Colonic mucosa (tissue), 4 donors: ENCODE results near the gene SLC22A14. TPM values are rescaled to one million over a fixed set of nuclear protein-coding genes. Genes with fewer than 3 reads are reported as not detected.

Experiments
- DNase-seq: peaks from one replicate; pipeline ENCODE4 v3.0.0-alpha.2; 2020
- H3K27ac ChIP-seq: fragments of 200-600 bp; one replicate; pipeline ENCODE4 v1.8.0; 2021
- H3K27me3 ChIP-seq: fragments of 200-600 bp; one replicate; pipeline ENCODE4 v1.8.0; 2021
- H3K36me3 ChIP-seq: fragments of 200-600 bp; one replicate; pipeline ENCODE4 v1.8.0; 2021
- H3K4me1 ChIP-seq: fragments of 200-600 bp; one replicate; pipeline ENCODE4 v1.8.0; 2021; ENCODE audit warnings: mild to moderate bottlenecking
- H3K4me3 ChIP-seq: fragments of 200-600 bp; one replicate; pipeline ENCODE4 v1.8.0; 2021
- H3K9ac ChIP-seq, 2 donors: one replicate each; pipeline ENCODE4 v1.7.0; 2013; ENCODE audit warnings: control low read depth in 2 of 2, low read depth in 2 of 2, low read length in 2 of 2
- H3K9me3 ChIP-seq: fragments of 200-600 bp; one replicate; pipeline ENCODE4 v1.8.0; 2021
- intact Hi-C: fragments of 100-400 bp; cut with DNase I; formaldehyde crosslinking; loops from one replicate; pipeline ENCODE4 v1.14.1; 2022
- total RNA-seq, 2 donors: library from RNA; stranded (reverse); fragmentation: NEBNext Ultra II Directional in 1 of 2; extraction: Animal tissue kit (Norgen Biotek cat#: 25700) in 1 of 2; gene quantifications; one replicate each; pipeline ENCODE4 v1.2.1, GENCODE V29; 2021
- TF ChIP-seq, protein P1 (sequence below): fragments of 200-600 bp; IDR thresholded peaks from one replicate; pipeline ENCODE4 v1.8.0; 2022; ENCODE audit warnings: antibody characterized with exemption, mild to moderate bottlenecking
- donor health status: healthy.
- donor health status: DM: no; HTN: no; CAD: no.
- donor health status: DM: no; HTN: no; CAD: no.

Gene SLC22A14
- total RNA-seq, 2 donors from 2014 or later: 0.11 to 0.44 TPM

- no peak for DNase-seq
- no peaks in the 10 kb centered on the region for H3K27me3 ChIP-seq
- TF ChIP-seq, protein P1, sequence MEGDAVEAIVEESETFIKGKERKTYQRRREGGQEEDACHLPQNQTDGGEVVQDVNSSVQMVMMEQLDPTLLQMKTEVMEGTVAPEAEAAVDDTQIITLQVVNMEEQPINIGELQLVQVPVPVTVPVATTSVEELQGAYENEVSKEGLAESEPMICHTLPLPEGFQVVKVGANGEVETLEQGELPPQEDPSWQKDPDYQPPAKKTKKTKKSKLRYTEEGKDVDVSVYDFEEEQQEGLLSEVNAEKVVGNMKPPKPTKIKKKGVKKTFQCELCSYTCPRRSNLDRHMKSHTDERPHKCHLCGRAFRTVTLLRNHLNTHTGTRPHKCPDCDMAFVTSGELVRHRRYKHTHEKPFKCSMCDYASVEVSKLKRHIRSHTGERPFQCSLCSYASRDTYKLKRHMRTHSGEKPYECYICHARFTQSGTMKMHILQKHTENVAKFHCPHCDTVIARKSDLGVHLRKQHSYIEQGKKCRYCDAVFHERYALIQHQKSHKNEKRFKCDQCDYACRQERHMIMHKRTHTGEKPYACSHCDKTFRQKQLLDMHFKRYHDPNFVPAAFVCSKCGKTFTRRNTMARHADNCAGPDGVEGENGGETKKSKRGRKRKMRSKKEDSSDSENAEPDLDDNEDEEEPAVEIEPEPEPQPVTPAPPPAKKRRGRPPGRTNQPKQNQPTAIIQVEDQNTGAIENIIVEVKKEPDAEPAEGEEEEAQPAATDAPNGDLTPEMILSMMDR: no peak
Observed at GRCh38 chr3:38297537-38297936, 15.4 kb downstream of the SLC22A14 start.

DNA sequence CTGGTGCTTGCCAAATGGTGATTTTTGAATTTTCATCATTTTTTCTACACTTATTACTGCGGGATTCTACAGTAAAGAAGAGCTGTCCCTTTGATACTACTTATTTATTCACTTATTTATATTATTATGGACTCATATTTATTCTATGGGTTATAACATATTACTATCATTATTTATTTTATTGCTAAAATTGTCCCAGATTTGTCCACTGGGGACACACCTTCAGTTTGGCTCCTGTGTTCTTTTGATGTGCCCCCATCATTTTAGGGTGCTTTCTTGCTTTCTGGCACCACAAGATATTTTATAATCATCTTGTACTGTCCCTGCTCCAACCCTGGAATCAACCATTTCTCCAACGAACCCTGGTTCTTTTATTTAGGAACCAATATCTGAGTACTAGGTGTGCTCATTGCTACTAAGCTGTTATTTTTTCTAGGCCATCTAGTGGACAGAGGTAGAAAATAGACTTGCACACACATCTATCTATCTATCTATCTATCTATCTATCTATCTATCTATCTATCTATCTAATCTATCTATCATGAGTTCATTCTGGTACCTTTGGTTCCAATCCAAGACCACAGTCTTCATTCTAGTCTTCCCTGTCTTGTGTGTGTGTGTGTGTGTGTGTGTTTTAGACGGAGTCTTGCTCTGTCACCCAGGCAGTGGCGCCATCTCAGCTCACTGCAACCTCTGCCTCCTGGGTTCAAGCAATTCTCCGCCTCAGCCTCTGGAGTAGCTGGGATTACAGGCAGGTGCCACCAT, 16.0 kb downstream of the SLC22A14 start:
- Histone ChIP-seq H3K4me3 (no peak overlapping the region), H3K9me3 (no peaks in the 10 kb centered on the region), H3K27ac (no peak overlapping the region), H3K4me1 (no peaks in the 10 kb centered on the region), H3K27me3 (no peaks in the 10 kb centered on the region), H3K9ac (no peak overlapping the region), H3K36me3 (no peaks in the 10 kb centered on the region)
- no peak for DNase-seq
- TF ChIP-seq, protein P1: peak; percentile 33
- intact Hi-C loops: no loop called here

More at GRCh38 chr3:38297537-38297936, 15.4 kb downstream of the SLC22A14 start:
- H3K4me3 ChIP-seq: no peak overlapping the region
- intact Hi-C loops: no loop called here
- H3K9ac ChIP-seq: no peak overlapping the region
- H3K4me1 ChIP-seq: no peaks in the 10 kb centered on the region
- no peaks in the 10 kb centered on the region for H3K36me3 ChIP-seq
- no peak overlapping the region for H3K27ac ChIP-seq
- no peaks in the 10 kb centered on the region for H3K9me3 ChIP-seq

DNA sequence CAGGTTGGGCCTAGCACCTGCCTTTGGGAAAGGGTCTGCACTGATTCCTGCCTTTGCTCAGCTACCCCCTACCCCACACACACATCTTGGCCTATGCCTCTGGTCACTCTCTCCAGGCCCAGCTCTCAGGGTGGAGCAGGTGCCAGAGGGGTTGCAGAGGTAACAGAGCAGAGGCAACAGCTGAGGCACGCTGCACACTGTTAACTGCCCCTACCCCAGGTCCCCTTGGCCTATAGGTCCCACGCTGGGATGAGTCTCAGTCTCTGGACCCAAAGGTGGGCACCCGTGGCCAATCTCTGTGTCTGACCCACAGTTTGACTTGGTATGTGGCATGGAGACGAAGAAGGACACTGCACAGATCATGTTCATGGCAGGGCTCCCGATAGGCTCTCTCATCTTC, 24.8 kb downstream of the SLC22A14 start:
- Histone ChIP-seq H3K36me3 (no peaks in the 10 kb centered on the region), H3K9me3 (no peaks in the 10 kb centered on the region), H3K27me3 (no peaks in the 10 kb centered on the region), H3K9ac (no peak overlapping the region), H3K4me3 (no peak overlapping the region), H3K4me1 (no peaks in the 10 kb centered on the region), H3K27ac (no peak overlapping the region)
- TF ChIP-seq, protein P1: no peak
- intact Hi-C loops: no loop called here
- DNase-seq: no peak

DNA sequence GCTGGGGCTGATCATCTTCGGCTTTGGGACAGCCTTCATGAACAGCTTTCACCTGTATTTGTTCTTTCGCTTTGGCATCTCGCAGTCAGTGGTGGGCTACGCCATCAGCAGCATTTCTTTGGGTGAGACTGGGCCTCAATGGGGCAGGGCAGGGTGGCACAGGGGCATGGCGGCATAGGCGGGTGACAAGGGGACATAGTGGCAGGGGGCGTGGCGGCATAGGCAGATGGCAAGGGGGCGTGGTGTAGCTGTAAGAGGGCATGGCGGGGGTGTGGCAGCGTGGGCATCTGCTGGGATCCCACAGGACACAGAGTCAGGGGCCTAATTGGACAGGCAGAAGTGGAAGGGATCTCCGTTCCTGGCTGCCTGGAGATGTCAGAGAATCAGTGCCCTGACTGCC, 25.5 kb downstream of the SLC22A14 start:
- intact Hi-C loops: no loop called here
- no peak overlapping the region for H3K4me3 ChIP-seq
- H3K9me3 ChIP-seq: no peaks in the 10 kb centered on the region
- H3K27me3 ChIP-seq: no peaks in the 10 kb centered on the region
- TF ChIP-seq, protein P1: no peak
- H3K4me1 ChIP-seq: no peaks in the 10 kb centered on the region
- H3K9ac ChIP-seq: no peak overlapping the region
- H3K36me3 ChIP-seq: no peaks in the 10 kb centered on the region
- DNase-seq: no peak
- no peak overlapping the region for H3K27ac ChIP-seq

- Histone ChIP-seq H3K36me3 (no peaks in the 10 kb centered on the region), H3K4me1 (no peaks in the 10 kb centered on the region), H3K27me3 (no peaks in the 10 kb centered on the region), H3K9ac (no peak overlapping the region), H3K27ac (no peak overlapping the region), H3K9me3 (no peaks in the 10 kb centered on the region), H3K4me3 (no peak overlapping the region)
- no peak for DNase-seq
- TF ChIP-seq, protein P1: no peak
- intact Hi-C loops: no loop called here
Observed at GRCh38 chr3:38308456-38308855, 26.4 kb downstream of the SLC22A14 start.
